HFF-Myc (cell line): ENCODE data around the gene ARID2.
A peak's percentile ranks its signal among the peaks of the same experiment; 100 is the strongest.

Source experiments
- DNase-seq: peaks from one replicate; pipeline ENCODE4 v3.0.0-alpha.2; 2011; ENCODE audit warnings: low read depth; ENCODE audit errors: extremely low read depth
- H3K4me3 ChIP-seq: replicated peaks from 2 replicates; pipeline ENCODE4 v1.5.1; 2011; ENCODE audit warnings: low read depth, mild to moderate bottlenecking, control low read depth, low read length
- CTCF ChIP-seq: IDR thresholded peaks from 2 replicates; pipeline ENCODE4 v1.5.1; 2012; ENCODE audit warnings: mild to moderate bottlenecking, low read depth, low read length, control low read depth; ENCODE audit errors: missing control alignments

Gene ARID2

DNA sequence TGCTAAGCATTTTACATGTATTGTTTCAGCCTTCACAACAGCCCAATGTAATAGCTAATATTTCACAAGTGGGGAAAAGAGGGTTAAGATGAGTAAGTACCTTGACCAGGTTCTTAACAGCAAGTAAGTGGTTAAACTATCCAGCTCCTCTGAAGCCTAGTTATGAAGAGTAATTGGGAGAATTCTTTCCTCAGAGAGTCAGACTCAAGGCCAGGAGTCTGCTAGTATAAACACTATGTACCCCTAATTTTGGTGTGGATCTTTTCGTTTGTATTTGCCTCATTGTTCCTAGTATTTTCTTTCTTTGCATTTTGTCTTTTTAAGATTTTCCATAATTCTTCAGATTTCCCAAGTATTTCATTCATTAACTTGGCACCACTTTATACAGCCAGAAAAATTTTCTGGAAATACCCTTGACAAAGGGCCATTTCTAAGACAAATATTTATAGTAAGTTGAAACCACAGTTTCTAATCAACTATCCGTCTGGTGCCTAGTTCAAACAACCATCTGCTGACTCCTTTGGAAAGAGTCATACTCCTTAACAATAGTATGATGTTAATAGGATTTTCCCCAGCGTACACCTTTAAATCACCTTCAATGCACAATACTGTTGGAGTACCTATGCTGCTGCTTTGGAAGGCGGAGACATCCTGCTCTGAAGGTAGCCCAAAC is 179.7 kb downstream of the ARID2 start:
- H3K4me3 ChIP-seq: no peak overlapping the region
- DNase-seq: no peak
- TF ChIP-seq CTCF: no peak

DNA sequence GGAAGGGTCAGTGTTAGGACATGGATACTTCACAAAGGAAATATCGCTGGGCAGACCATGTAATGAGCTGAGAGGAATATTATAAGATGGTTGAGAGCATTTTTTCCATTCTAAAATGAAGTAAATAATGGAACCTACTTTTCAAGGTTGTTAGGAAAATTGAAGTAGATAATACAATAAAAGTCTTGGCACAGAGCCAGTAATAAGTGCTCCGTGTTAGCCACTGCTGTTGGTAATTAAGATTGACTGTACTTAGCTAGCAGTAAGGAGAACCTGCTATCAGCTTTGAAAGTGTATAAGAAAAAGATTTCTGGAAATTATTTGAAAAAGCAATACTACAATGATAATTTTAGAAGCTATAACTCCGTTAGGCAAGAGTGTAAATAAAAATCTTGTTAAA is 183.3 kb downstream of the ARID2 start:
- no peak for TF ChIP-seq CTCF
- DNase-seq: no peak
- H3K4me3 ChIP-seq: no peak overlapping the region

- no peak overlapping the region for H3K4me3 ChIP-seq
- no peak for DNase-seq
- TF ChIP-seq CTCF: no peak
Measured at GRCh38 chr12:45913631-45914030, 184.1 kb downstream of the ARID2 start.

- peak; percentile 11 for DNase-seq
- no peak overlapping the region for H3K4me3 ChIP-seq
Measured at GRCh38 chr12:45914090-45914489, 184.6 kb downstream of the ARID2 start.

DNA sequence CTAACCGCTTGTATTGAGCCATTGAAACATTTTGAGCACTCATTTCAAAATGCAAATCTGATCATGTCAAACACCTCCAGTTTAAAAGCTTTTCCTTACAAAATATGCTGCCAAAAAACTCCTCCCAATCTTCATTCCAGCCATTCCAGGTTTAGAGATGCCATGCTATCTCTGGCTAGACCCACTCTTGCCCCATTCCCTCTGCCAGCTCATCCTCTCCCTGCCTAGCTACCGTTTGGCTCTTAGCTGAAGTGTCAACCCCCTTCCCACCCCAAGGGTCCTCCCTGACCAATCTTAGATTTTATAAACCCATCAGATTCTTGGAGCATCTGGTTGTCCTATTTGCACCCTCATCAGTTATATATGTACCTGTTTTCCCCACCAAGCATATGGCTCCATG is 185.9 kb downstream of the ARID2 start:
- TF ChIP-seq CTCF: no peak

More at GRCh38 chr12:45914090-45914489, 184.6 kb downstream of the ARID2 start:
- no peak for TF ChIP-seq CTCF

GRCh38 chr12:45918818-45919217 is 189.3 kb downstream of the ARID2 start:
- no peak overlapping the region for H3K4me3 ChIP-seq
- DNase-seq: no peak
- TF ChIP-seq CTCF: no peak

More for the DNA sequence above, 185.9 kb downstream of the ARID2 start:
- H3K4me3 ChIP-seq: no peak overlapping the region
- DNase-seq: no peak

- DNase-seq: no peak
- no peak overlapping the region for H3K4me3 ChIP-seq
- TF ChIP-seq CTCF: no peak
Measured at GRCh38 chr12:45928309-45928708, 198.8 kb downstream of the ARID2 start.
